Measurements from ENCODE around the gene USP26. TPM values are rescaled to one million over a fixed set of nuclear protein-coding genes. Genes with fewer than 3 reads are reported as not detected.

The USP26 gene
- total RNA-seq, 1 experiment from 2014 or later, result not detected

DNA sequence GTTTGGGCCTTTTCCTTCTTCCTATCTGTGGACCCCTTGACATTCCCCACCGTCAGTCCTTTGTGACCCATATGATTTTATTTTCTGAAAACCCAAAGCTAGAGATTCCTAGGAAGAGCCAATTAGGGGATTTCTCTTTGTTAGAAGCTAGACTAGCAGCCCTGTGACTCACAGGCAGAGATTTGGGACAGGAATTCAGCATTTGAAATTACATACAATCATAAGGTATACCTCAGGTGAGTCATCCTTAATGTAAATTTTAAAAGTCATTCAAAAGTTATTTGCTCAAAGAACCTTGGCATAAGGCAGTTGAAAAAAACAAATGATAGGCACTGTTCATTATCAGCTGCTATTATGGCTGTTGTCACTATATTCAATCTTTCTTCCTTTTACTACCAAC lies 40.6 kb downstream of the USP26 start:
- Mint-ChIP-seq H3K36me3 (ENCODE audit: insufficient read depth, unreplicated experiment) (no peaks in the 10 kb centered on the region), H3K27me3 (ENCODE audit: insufficient read depth, unreplicated experiment) (peaks cover 72% of the 10 kb centered on the region), H3K27ac (ENCODE audit: low read depth, unreplicated experiment) (no peak overlapping the region), H3K4me1 (ENCODE audit: insufficient read depth, unreplicated experiment) (peaks cover 14% of the 10 kb centered on the region), H3K4me3 (ENCODE audit: unreplicated experiment) (no peak overlapping the region), H3K9me3 (ENCODE audit: unreplicated experiment) (no peaks in the 10 kb centered on the region)
- TF ChIP-seq, protein P1, sequence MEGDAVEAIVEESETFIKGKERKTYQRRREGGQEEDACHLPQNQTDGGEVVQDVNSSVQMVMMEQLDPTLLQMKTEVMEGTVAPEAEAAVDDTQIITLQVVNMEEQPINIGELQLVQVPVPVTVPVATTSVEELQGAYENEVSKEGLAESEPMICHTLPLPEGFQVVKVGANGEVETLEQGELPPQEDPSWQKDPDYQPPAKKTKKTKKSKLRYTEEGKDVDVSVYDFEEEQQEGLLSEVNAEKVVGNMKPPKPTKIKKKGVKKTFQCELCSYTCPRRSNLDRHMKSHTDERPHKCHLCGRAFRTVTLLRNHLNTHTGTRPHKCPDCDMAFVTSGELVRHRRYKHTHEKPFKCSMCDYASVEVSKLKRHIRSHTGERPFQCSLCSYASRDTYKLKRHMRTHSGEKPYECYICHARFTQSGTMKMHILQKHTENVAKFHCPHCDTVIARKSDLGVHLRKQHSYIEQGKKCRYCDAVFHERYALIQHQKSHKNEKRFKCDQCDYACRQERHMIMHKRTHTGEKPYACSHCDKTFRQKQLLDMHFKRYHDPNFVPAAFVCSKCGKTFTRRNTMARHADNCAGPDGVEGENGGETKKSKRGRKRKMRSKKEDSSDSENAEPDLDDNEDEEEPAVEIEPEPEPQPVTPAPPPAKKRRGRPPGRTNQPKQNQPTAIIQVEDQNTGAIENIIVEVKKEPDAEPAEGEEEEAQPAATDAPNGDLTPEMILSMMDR (IDR thresholded peaks at IDR 0.05; ENCODE audit: unreplicated experiment), result no peak
- POLR2A ChIA-PET, result no interaction called here
- peak; percentile 43 for DNase-seq (ENCODE audit: unreplicated experiment)
- intact Hi-C loops (cut with micrococcal nuclease), result no loop called here
- CTCF ChIA-PET, result no interaction called here
- no TSS peak for BruUV-seq (replicated peaks)

DNA sequence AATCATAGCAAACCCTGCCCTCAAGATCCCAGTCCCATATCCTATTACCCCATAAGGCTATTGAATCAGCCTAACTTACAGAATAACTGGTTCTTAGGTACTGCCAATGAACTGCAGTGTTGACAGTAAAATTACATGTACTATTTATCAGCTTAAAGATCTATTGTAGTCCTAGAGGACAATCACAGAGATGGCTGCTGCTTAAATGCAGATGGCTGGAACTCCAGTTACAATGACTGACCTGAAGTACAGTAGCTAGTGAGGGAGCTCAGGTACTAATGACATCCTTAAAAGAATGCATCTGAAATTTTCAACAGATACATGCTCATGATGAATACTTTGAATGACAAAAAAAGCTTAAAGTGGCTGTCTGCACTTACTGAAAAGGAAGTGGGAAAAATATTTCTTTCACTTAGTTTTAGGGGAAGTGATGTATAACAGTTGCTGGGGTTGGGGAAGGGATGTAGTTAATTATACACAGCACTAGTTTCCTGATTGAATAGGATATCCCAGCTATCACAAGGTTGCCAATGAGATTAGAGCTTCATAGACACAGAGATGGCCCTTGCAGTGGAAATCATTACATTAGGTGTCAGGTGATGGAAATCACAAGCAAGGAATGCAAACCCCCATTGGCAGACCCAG lies 42.0 kb downstream of the USP26 start:
- Mint-ChIP-seq H3K27ac (ENCODE audit: low read depth, unreplicated experiment) (no peak overlapping the region), H3K9me3 (ENCODE audit: unreplicated experiment) (no peaks in the 10 kb centered on the region), H3K4me1 (ENCODE audit: insufficient read depth, unreplicated experiment) (peaks cover 14% of the 10 kb centered on the region), H3K4me3 (ENCODE audit: unreplicated experiment) (no peak overlapping the region), H3K36me3 (ENCODE audit: insufficient read depth, unreplicated experiment) (no peaks in the 10 kb centered on the region), H3K27me3 (ENCODE audit: insufficient read depth, unreplicated experiment) (peaks cover 85% of the 10 kb centered on the region)
- TF ChIP-seq, protein P1 (IDR thresholded peaks at IDR 0.05; ENCODE audit: unreplicated experiment), result no peak
- BruUV-seq (replicated peaks), result no TSS peak
- DNase-seq (ENCODE audit: unreplicated experiment), result no peak
- ChIA-PET CTCF (interaction anchor here (1.0 to 1.3 kb wide), 2 partner anchors 8 to 17 kb away, joined by 3 to 8 read pairs; no protein-coding TSS in a partner anchor), POLR2A (no interaction called here)
- intact Hi-C loops (cut with micrococcal nuclease), result no loop called here

DNA sequence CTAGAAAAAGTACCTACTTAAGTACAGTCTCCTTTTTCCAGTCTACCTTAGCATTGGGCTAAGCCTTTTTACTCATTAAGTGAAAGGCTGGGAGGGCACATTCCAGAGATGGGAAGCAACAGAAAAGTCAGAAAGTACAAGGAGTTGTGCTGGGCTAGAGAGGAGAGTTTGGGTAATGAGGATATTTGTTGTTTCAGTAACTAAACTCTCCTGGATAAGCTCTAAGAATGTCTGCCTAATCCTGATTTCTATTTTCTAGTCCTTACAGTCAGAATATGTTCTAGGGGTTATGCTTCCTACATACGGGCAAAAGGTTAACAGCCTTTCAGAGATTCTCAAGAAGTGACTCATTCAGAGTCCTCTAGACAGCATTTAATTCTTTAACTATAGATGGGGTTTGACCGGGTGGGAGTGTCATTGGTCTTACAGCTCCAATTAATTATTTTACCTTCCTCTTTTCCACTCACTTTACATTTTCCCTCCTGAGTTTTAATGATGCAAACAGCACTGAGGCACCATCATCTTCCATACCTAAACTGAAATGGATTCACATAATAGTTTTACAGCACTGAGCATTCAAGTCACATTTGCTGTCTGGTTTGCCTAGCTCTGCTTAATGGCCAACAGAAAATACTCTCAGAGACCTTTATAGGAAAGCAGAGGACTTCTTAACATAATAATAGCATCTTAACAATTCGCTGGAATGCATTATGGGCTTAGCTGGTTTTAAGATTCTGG lies 42.9 kb downstream of the USP26 start:
- Mint-ChIP-seq H3K27ac (ENCODE audit: low read depth, unreplicated experiment) (no peak overlapping the region), H3K9me3 (ENCODE audit: unreplicated experiment) (no peaks in the 10 kb centered on the region), H3K4me1 (ENCODE audit: insufficient read depth, unreplicated experiment) (peaks cover 14% of the 10 kb centered on the region), H3K36me3 (ENCODE audit: insufficient read depth, unreplicated experiment) (no peaks in the 10 kb centered on the region), H3K27me3 (ENCODE audit: insufficient read depth, unreplicated experiment) (peaks cover 81% of the 10 kb centered on the region), H3K4me3 (ENCODE audit: unreplicated experiment) (no peak overlapping the region)
- ChIA-PET POLR2A (no interaction called here), CTCF (interaction anchor here (0.6 to 1.7 kb wide), 4 partner anchors 8 to 1222 kb away, joined by 3 to 8 read pairs (median 4); no protein-coding TSS in a partner anchor)
- peak; percentile 16 for DNase-seq (ENCODE audit: unreplicated experiment)
- intact Hi-C loops (cut with micrococcal nuclease), result no loop called here
- BruUV-seq (replicated peaks), result no TSS peak
- TF ChIP-seq, protein P1 (IDR thresholded peaks at IDR 0.05; ENCODE audit: unreplicated experiment), result no peak

DNA sequence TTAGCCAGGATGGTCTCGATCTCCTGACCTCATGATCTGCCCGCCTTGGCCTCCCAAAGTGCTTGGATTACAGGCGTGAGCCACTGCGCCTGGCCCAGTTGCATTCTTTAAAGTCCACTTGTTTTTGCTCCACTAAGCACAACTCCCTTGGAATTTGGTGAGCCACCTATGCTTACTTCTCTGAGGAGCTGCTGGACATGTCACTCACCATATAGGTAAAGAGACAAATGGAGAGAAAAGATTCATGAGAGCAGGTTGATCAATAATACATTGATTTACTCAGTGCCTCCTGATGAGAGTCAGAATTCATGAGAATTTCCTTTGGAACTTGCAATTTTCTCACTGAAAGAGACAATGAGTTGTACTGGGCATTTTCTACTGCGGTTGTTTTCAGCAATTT lies 48.2 kb downstream of the USP26 start:
- Mint-ChIP-seq H3K4me3 (ENCODE audit: unreplicated experiment) (no peak overlapping the region), H3K27me3 (ENCODE audit: insufficient read depth, unreplicated experiment) (peaks cover 57% of the 10 kb centered on the region), H3K4me1 (ENCODE audit: insufficient read depth, unreplicated experiment) (peaks cover 2% of the 10 kb centered on the region), H3K36me3 (ENCODE audit: insufficient read depth, unreplicated experiment) (no peaks in the 10 kb centered on the region), H3K27ac (ENCODE audit: low read depth, unreplicated experiment) (no peak overlapping the region), H3K9me3 (ENCODE audit: unreplicated experiment) (no peaks in the 10 kb centered on the region)
- no TSS peak for BruUV-seq (replicated peaks)
- TF ChIP-seq, protein P1 (IDR thresholded peaks at IDR 0.05; ENCODE audit: unreplicated experiment), result no peak
- intact Hi-C loops (cut with micrococcal nuclease), result loop anchor here (5.0 kb wide), 1 partner anchor 624 kb away; no protein-coding TSS in a partner anchor
- CTCF ChIA-PET, result interaction anchor here (0.7 kb wide), 2 partner anchors 422 to 537 kb away, joined by 3 read pairs; no protein-coding TSS in a partner anchor
- POLR2A ChIA-PET, result no interaction called here
- DNase-seq (ENCODE audit: unreplicated experiment), result no peak

All from MCF 10A (cell line).